GM23338 (cell line): ENCODE data around the gene USH2A. TPM values are rescaled to one million over a fixed set of nuclear protein-coding genes. Genes with fewer than 3 reads are reported as not detected.

ENCODE experiments used
- ATAC-seq: fragments of 200-7000 bp; cut with Tn5 transposase; 3 replicates; pipeline ENCODE4 v1.9.1; 2020
- DNase-seq: peaks from one replicate; pipeline ENCODE4 v3.0.0-alpha.2; 2015; ENCODE audit warnings: low spot score
- H2AFZ ChIP-seq: fragments of 200-600 bp; sonication (generic); 2 replicates; pipeline ENCODE4 v1.8.0; 2016; ENCODE audit warnings: antibody characterized with exemption, mild to moderate bottlenecking, moderate library complexity
- H3F3A ChIP-seq: fragments of 200-600 bp; sonication (generic); replicated peaks from 2 replicates; pipeline ENCODE4 v1.8.0; 2017; ENCODE audit warnings: antibody characterized with exemption, mixed run types, low read depth
- H3K27ac ChIP-seq: fragments of 200-600 bp; sonication (generic); 2 replicates; pipeline ENCODE4 v1.6.1; 2016; ENCODE audit warnings: low read depth
- H3K27me3 ChIP-seq: fragments of 200-600 bp; sonication (generic); 2 replicates; pipeline ENCODE4 v1.8.0; 2016; ENCODE audit warnings: mild to moderate bottlenecking, mixed run types, moderate library complexity; ENCODE audit not compliant: insufficient read depth
- H3K36me3 ChIP-seq: fragments of 200-600 bp; sonication (generic); 2 replicates; pipeline ENCODE4 v1.8.0; 2016; ENCODE audit warnings: mild to moderate bottlenecking; ENCODE audit not compliant: insufficient read depth
- H3K4me1 ChIP-seq: fragments of 200-600 bp; sonication (generic); 2 replicates; pipeline ENCODE4 v1.8.0; 2016; ENCODE audit warnings: mild to moderate bottlenecking, moderate library complexity; ENCODE audit not compliant: insufficient read depth
- H3K4me2 ChIP-seq: fragments of 200-600 bp; sonication (generic); 2 replicates; pipeline ENCODE4 v1.7.1; 2017; ENCODE audit warnings: mixed run types
- H3K4me3 ChIP-seq: fragments of 200-600 bp; sonication (generic); 2 replicates; pipeline ENCODE4 v1.6.1; 2016; ENCODE audit warnings: mixed run types
- H3K79me2 ChIP-seq: fragments of 200-600 bp; sonication (generic); replicated peaks from 2 replicates; pipeline ENCODE4 v1.8.0; 2017; ENCODE audit warnings: mild to moderate bottlenecking; ENCODE audit not compliant: insufficient read depth
- H3K9me2 ChIP-seq: fragments of 200-600 bp; sonication (generic); 2 replicates; pipeline ENCODE4 v1.8.0; 2017; ENCODE audit not compliant: insufficient read depth
- H4K20me1 ChIP-seq: fragments of 200-600 bp; sonication (generic); replicated peaks from 2 replicates; pipeline ENCODE4 v1.8.0; 2017; ENCODE audit warnings: mild to moderate bottlenecking; ENCODE audit not compliant: insufficient read depth
- H3K27ac Mint-ChIP-seq: 2 replicates; pipeline ENCODE4 v1.8.0; 2020; ENCODE audit warnings: inconsistent platforms, mild to moderate bottlenecking, moderate library complexity, mixed read lengths
- H3K27me3 Mint-ChIP-seq: 3 replicates; pipeline ENCODE4 v1.8.0; 2022; ENCODE audit warnings: low read depth, mild to moderate bottlenecking, moderate library complexity, mixed read lengths, inconsistent platforms; ENCODE audit not compliant: insufficient read depth, poor library complexity
- H3K36me3 Mint-ChIP-seq: 3 replicates; pipeline ENCODE4 v1.8.0; 2021; ENCODE audit warnings: low read depth, mild to moderate bottlenecking, inconsistent platforms, moderate library complexity, mixed read lengths
- H3K4me1 Mint-ChIP-seq: 3 replicates; pipeline ENCODE4 v1.8.0; 2020; ENCODE audit warnings: mild to moderate bottlenecking, inconsistent platforms, mixed read lengths
- H3K4me3 Mint-ChIP-seq: 3 replicates; pipeline ENCODE4 v1.8.0; 2021; ENCODE audit warnings: moderate library complexity, mild to moderate bottlenecking, inconsistent platforms, mixed read lengths
- H3K9me3 Mint-ChIP-seq: 3 replicates; pipeline ENCODE4 v1.8.0; 2020; ENCODE audit warnings: moderate library complexity, mild to moderate bottlenecking, inconsistent platforms, mixed read lengths
- CREB1 ChIP-seq: fragments of 250-450 bp; sonication (Bioruptor Pico); IDR thresholded peaks from 2 replicates; pipeline ENCODE4 v1.5.0; 2020; ENCODE audit warnings: low read depth, mild to moderate bottlenecking, moderate library complexity
- CTCF ChIP-seq, 2 experiments: fragments of 200-600 bp in 1 of 2; sonication (generic) in 1 of 2; conservative IDR thresholded peaks; 2 replicates each; pipeline versions ENCODE4 v1.5.1 to v1.6.1; 2016 to 2017; ENCODE audit warnings: antibody characterized with exemption in 2 of 2, low read depth in 2 of 2, mild to moderate bottlenecking in 2 of 2, moderate library complexity in 1 of 2
- ETS1 ChIP-seq: IDR thresholded peaks from 2 replicates; pipeline ENCODE4 v1.6.1; 2016; ENCODE audit warnings: antibody characterized with exemption
- EZH2 ChIP-seq: fragments of 200-600 bp; sonication (generic); IDR thresholded peaks from one replicate; pipeline ENCODE4 v1.8.0; 2017; ENCODE audit warnings: antibody characterized with exemption, mild to moderate bottlenecking, low read depth; ENCODE audit not compliant: unreplicated experiment
- EZH2phosphoT487 ChIP-seq: fragments of 200-600 bp; sonication (generic); IDR thresholded peaks from one replicate; pipeline ENCODE4 v1.8.1; 2018; ENCODE audit warnings: antibody characterized with exemption; ENCODE audit not compliant: unreplicated experiment
- JUNB ChIP-seq: IDR thresholded peaks from one replicate; pipeline ENCODE4 v1.6.1; 2016; ENCODE audit warnings: antibody characterized with exemption; ENCODE audit not compliant: unreplicated experiment
- NANOG ChIP-seq: IDR thresholded peaks from 2 replicates; pipeline ENCODE4 v1.6.1; 2016; ENCODE audit warnings: antibody characterized with exemption, borderline replicate concordance
- POLR2AphosphoS5 ChIP-seq: IDR thresholded peaks from 2 replicates; pipeline ENCODE4 v1.6.1; 2016; ENCODE audit warnings: antibody characterized with exemption, low read depth
- REST ChIP-seq: IDR thresholded peaks from one replicate; pipeline ENCODE4 v1.6.1; 2018; ENCODE audit warnings: antibody characterized with exemption; ENCODE audit not compliant: unreplicated experiment
- STAT1 ChIP-seq: IDR thresholded peaks from one replicate; pipeline ENCODE4 v1.6.1; 2016; ENCODE audit warnings: antibody characterized with exemption; ENCODE audit not compliant: unreplicated experiment
- ZNF114 ChIP-seq: fragments of 250-450 bp; sonication (Bioruptor Pico); IDR thresholded peaks from 2 replicates; pipeline ENCODE4 v1.5.0; 2020; ENCODE audit warnings: mild to moderate bottlenecking, moderate library complexity
- ZNF331 ChIP-seq: fragments of 250-450 bp; sonication (Bioruptor Pico); IDR thresholded peaks from 2 replicates; pipeline ENCODE4 v1.5.0; 2020; ENCODE audit warnings: low read depth, mild to moderate bottlenecking, moderate library complexity
- polyA plus RNA-seq: library from polyadenylated mRNA; unstranded; fragments of >200 nt; fragmentation: Nextera tagmentation; extraction: Ambion mirVana; gene quantifications from 2 replicates; pipeline ENCODE4 v1.2.1, GENCODE V29; 2016
- total RNA-seq: library from RNA; depleted of rRNA; stranded (reverse); fragments of >200 nt; shearing (Covaris generic); gene quantifications from 2 replicates; pipeline ENCODE4 v1.2.3, GENCODE V29; 2014

Gene USH2A
- total and polyA plus RNA-seq, 2 experiments from 2014 or later, result 0.03 TPM

- Histone ChIP-seq H3K9me2 (no peaks in the 10 kb centered on the region), H3K79me2 (no peaks in the 10 kb centered on the region), H3K36me3 (no peaks in the 10 kb centered on the region), H3F3A (no peaks in the 10 kb centered on the region), H3K27ac (no peak overlapping the region), H2AFZ (no peak overlapping the region), H3K27me3 (no peaks in the 10 kb centered on the region), H3K4me1 (no peaks in the 10 kb centered on the region), H4K20me1 (no peaks in the 10 kb centered on the region), H3K4me2 (no peak overlapping the region), H3K4me3 (no peak overlapping the region)
- TF ChIP-seq JUNB (no peak), CTCF (conservative IDR thresholded peaks at IDR 0.05; ENCODE audit: low read depth in 2 of 2) (peak in 1 of 2 experiments; percentile 15; a peak in 1 of 4 replicates)
- Mint-ChIP-seq H3K27ac (no peak overlapping the region), H3K4me1 (peaks cover 4% of the 10 kb centered on the region; the same call in 2 of the 3 replicates), H3K27me3 (no peaks in the 10 kb centered on the region), H3K36me3 (no peaks in the 10 kb centered on the region), H3K4me3 (no peak overlapping the region), H3K9me3 (no peaks in the 10 kb centered on the region)
- ATAC-seq (no peak; the same call in 2 of the 3 replicates), DNase-seq (no peak)
Observed at GRCh38 chr1:215923129-215923824, 500.0 kb downstream of the USH2A start.

GRCh38 chr1:215911406-215911968, 511.8 kb downstream of the USH2A start:
- Histone ChIP-seq H3K9me2 (no peaks in the 10 kb centered on the region), H3K36me3 (no peaks in the 10 kb centered on the region), H3K4me1 (no peaks in the 10 kb centered on the region), H3K27ac (no peak overlapping the region), H3K79me2 (no peaks in the 10 kb centered on the region), H4K20me1 (no peaks in the 10 kb centered on the region), H3F3A (no peaks in the 10 kb centered on the region), H2AFZ (no peak overlapping the region), H3K4me2 (no peak overlapping the region), H3K4me3 (no peak overlapping the region), H3K27me3 (no peaks in the 10 kb centered on the region)
- DNase-seq (no peak), ATAC-seq (no peak)
- H3K36me3 Mint-ChIP-seq, result no peaks in the 10 kb centered on the region
- no peak overlapping the region for H3K4me3 Mint-ChIP-seq
- no peaks in the 10 kb centered on the region for H3K4me1 Mint-ChIP-seq
- H3K9me3 Mint-ChIP-seq, result no peaks in the 10 kb centered on the region
- no peak overlapping the region for H3K27ac Mint-ChIP-seq
- H3K27me3 Mint-ChIP-seq, result peaks cover 3% of the 10 kb centered on the region
- TF ChIP-seq NANOG, result no peak
- no peak for TF ChIP-seq CREB1
- TF ChIP-seq STAT1, result no peak
- no peak for TF ChIP-seq ZNF331 (CRISPR knock-in tag)
- no peak; a peak in 1 of 4 replicates for TF ChIP-seq CTCF (conservative IDR thresholded peaks at IDR 0.05; ENCODE audit: low read depth in 2 of 2)
- TF ChIP-seq POLR2AphosphoS5, result no peak
- no peak for TF ChIP-seq EZH2phosphoT487
- TF ChIP-seq EZH2, result no peak
- TF ChIP-seq JUNB, result no peak
- TF ChIP-seq ETS1, result no peak
- no peak for TF ChIP-seq ZNF114 (CRISPR knock-in tag)
- TF ChIP-seq REST, result no peak
